Peyer's patch (tissue), 4 donors: ENCODE results near the gene SUPT20H. TPM values are rescaled to one million over a fixed set of nuclear protein-coding genes. Genes with fewer than 3 reads are reported as not detected.

ENCODE experiments used
- DNase-seq, 3 donors: peaks; one replicate each; pipeline ENCODE4 v3.0.0-alpha.2; 2017 to 2019
- H3K27ac ChIP-seq, 4 donors: fragments of 200-600 bp; sonication (generic); one replicate each; pipeline ENCODE4 v1.5.1; 2016 to 2019
- H3K27me3 ChIP-seq, 2 donors: fragments of 200-600 bp; sonication (generic); one replicate each; pipeline ENCODE4 v1.5.1; 2019
- H3K36me3 ChIP-seq, 3 donors: fragments of 200-600 bp; sonication (generic); one replicate each; pipeline ENCODE4 v1.5.1; 2016 to 2019
- H3K4me1 ChIP-seq, 4 donors: fragments of 200-600 bp; sonication (generic); one replicate each; pipeline ENCODE4 v1.5.1; 2016 to 2019
- H3K4me3 ChIP-seq, 4 donors: fragments of 200-600 bp; sonication (generic); 1 replicate in 3 of 4; 2 replicates in 1 of 4; pipeline ENCODE4 v1.5.1; 2016 to 2019; ENCODE audit warnings: mild to moderate bottlenecking in 1 of 4
- H3K9me3 ChIP-seq, 4 donors: fragments of 200-600 bp; sonication (generic); one replicate each; pipeline ENCODE4 v1.5.1; 2016 to 2019; ENCODE audit warnings: mild to moderate bottlenecking in 1 of 4
- CTCF ChIP-seq, 6 experiments: fragments of 450-650 bp in 4 of 6; fragments of 200-600 bp in 2 of 6; sonication (generic) in 1 of 6; IDR thresholded peaks; one replicate each; pipeline ENCODE4 v1.5.1; 2017 to 2019; ENCODE audit warnings: antibody characterized with exemption in 6 of 6, mild to moderate bottlenecking in 3 of 6, moderate library complexity in 1 of 6
- POLR2A ChIP-seq, 2 donors: fragments of 450-650 bp; IDR thresholded peaks; one replicate each; pipeline ENCODE4 v1.5.1; 2017; ENCODE audit warnings: antibody characterized with exemption in 2 of 2, mild to moderate bottlenecking in 2 of 2, moderate library complexity in 2 of 2
- total RNA-seq, 4 donors: library from RNA; depleted of rRNA; stranded (reverse); fragments of >200 nt; gene quantifications; one replicate each; pipeline ENCODE4 v1.1.0, GENCODE V29; 2016

Gene SUPT20H
- total RNA-seq, result 10 to 100 TPM; 46.1 to 81.7 (median 61.7) TPM

GRCh38 chr13:37058910-37059847, at the start of gene SUPT20H:
TSS of gene SUPT20H (minus strand) at chr13:37059688. CDS start at chr13:37051490, 8,198 bp downstream.
- Histone ChIP-seq H3K9me3 (no peaks in the 10 kb centered on the region), H3K27me3 (no peaks in the 10 kb centered on the region), H3K27ac (peak within 1 kb of the TSS; percentile 75 to 98 (median 92)), H3K4me3 (peak within 1 kb of the TSS; percentile 54 to 99 (median 88)), H3K36me3 (peaks cover 0 to 5% (median 0%) of the 10 kb centered on the region in 3 donors), H3K4me1 (peaks cover 0 to 10% (median 0%) of the 10 kb centered on the region in 4 donors)
- TF ChIP-seq CTCF (IDR thresholded peaks at IDR 0.05), result no peak
- peak; percentile 59 to 88 for TF ChIP-seq POLR2A (IDR thresholded peaks at IDR 0.05)
- peak; percentile 91 to 97 (median 97) for DNase-seq

- Histone ChIP-seq H3K4me3 (no peak overlapping the region), H3K9me3 (no peaks in the 10 kb centered on the region), H3K36me3 (no peaks in the 10 kb centered on the region), H3K27me3 (no peaks in the 10 kb centered on the region), H3K27ac (no peak overlapping the region), H3K4me1 (no peaks in the 10 kb centered on the region)
- no peak for DNase-seq
- TF ChIP-seq CTCF (IDR thresholded peaks at IDR 0.05) (peak in 5 of 6 experiments; percentile 2 to 36 (median 25)), POLR2A (IDR thresholded peaks at IDR 0.05) (no peak)
These were observed 49.7 kb upstream of the SUPT20H start for GRCh38 chr13:37109051-37109678.

- Histone ChIP-seq H3K27me3 (no peaks in the 10 kb centered on the region), H3K4me3 (no peak overlapping the region), H3K4me1 (no peaks in the 10 kb centered on the region), H3K9me3 (no peaks in the 10 kb centered on the region), H3K36me3 (no peaks in the 10 kb centered on the region), H3K27ac (no peak overlapping the region)
- no peak for DNase-seq
- no peak for TF ChIP-seq CTCF (IDR thresholded peaks at IDR 0.05)
- TF ChIP-seq POLR2A (IDR thresholded peaks at IDR 0.05), result no peak
These were observed 48.4 kb upstream of the SUPT20H start for GRCh38 chr13:37107868-37108267.

- Histone ChIP-seq H3K27me3 (no peaks in the 10 kb centered on the region), H3K27ac (no peak overlapping the region), H3K4me3 (no peak overlapping the region), H3K4me1 (no peaks in the 10 kb centered on the region), H3K36me3 (no peaks in the 10 kb centered on the region), H3K9me3 (no peaks in the 10 kb centered on the region)
- TF ChIP-seq CTCF (IDR thresholded peaks at IDR 0.05) (no peak), POLR2A (IDR thresholded peaks at IDR 0.05) (no peak)
- DNase-seq, result no peak
These were observed 48.0 kb upstream of the SUPT20H start for GRCh38 chr13:37107456-37107855.

DNA sequence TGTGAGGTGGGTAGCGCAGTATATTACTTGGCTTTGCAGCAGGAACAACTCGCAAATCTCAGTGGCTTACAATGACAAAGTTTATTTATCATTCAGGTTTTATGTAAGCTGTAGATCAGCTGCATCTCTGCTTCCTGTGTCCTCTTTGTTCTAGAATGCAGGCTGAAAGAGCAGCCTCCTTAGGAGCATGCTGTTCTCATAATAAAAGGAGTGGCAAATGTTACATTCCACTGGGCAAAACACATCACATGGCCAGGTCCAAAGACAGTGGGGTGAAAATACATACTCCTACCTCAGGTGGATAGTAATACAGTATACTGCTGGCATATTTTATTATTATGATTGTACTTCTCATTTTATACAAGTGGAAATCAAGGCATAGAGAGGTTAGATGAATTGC, 47.2 kb upstream of the SUPT20H start:
- DNase-seq, result no peak
- TF ChIP-seq CTCF (IDR thresholded peaks at IDR 0.05) (no peak), POLR2A (IDR thresholded peaks at IDR 0.05) (no peak)
- Histone ChIP-seq H3K4me1 (no peaks in the 10 kb centered on the region), H3K27ac (no peak overlapping the region), H3K9me3 (no peaks in the 10 kb centered on the region), H3K4me3 (no peak overlapping the region), H3K27me3 (no peaks in the 10 kb centered on the region), H3K36me3 (no peaks in the 10 kb centered on the region)
